Endometrium (tissue), 2 donors: ENCODE results near the gene ZNF627.
"Not testable (repeated sequence)": the region's sequence is repeated elsewhere in the genome, so short reads cannot be mapped to it uniquely, and the experiment has no call there.

Source experiments
- FAIRE-seq: peaks from 2 replicates; lab custom pipeline; 2012; peaks lifted over from hg19 to GRCh38; lab: Jason Lieb, UNC
- donor health status: control.
- donor health status: control.

ZNF627 gene

GRCh38 chr19:11574689-11575088 lies 22.6 kb upstream of the ZNF627 start:
- no peak for FAIRE-seq

- FAIRE-seq: no peak
Measured at GRCh38 chr19:11576227-11576626, 21.1 kb upstream of the ZNF627 start.

GRCh38 chr19:11577451-11578257 lies 19.6 kb upstream of the ZNF627 start, which contains the start of gene ACP5:
Gene ACP5 (minus strand): TSS chr19:11577645. CDS start chr19:11577317, 328 bp downstream.
- no peak for FAIRE-seq

DNA sequence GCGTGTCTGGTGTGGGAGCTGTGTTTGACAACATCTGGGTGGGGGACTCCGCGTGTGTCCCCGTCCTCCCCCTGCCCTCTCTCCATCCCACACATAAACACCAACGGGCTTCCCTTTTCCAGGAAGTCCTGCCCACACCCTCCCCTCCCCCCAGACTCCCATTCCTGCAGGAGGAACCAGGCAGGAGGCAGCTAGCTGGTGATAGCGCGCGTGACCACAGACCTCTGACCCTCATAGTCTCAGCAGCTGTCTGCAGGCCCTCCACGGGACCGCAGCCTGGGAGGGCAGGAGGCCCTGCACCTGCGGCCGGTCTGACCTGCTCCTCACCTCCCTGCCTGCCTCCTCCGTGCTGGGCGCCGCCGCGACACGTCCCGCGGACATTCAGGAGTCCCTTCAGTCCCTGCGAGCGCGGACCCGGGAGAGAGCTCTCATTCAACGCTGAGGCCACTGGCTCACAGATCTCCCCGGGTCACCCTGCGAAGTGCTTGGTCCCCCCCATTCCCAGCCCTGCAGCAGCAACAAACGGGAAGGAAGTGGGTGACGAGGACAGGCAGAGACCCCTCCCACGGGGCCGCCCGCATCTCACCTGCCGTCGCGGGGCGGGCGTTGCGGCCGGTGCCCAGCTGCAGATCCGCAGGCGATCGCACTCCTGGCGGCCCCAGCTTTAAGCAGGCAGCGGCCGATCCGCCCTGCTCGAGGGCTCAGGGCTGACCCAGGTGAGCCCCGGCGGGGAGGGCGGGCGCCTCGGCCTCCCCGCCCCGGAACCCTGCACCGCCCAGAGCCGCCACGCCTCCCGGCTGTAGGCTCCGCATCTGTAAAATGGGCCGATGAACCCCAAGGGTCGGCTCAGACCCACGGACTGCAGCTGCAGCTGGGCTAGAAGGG lies 18.8 kb upstream of the ZNF627 start:
- FAIRE-seq: no peak

DNA sequence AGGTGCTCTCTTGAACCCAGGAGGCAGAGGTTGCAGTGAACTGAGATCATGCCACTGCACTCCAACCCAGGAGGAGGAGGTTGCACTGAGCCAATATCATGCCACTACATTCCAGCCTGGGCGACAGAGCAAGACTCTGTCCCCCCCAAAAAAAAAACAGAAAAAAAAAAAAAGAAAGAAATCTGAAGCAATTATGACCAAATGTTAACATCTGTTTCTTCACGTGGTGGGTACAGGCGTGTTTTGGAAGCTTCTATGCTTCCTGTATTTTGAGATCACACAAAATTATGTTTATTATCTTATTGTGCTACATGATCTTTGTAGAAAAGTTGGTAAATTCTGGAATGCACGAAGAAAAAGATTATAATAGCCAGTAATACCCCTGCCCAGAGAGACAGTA lies 17.2 kb upstream of the ZNF627 start:
- no peak for FAIRE-seq

DNA sequence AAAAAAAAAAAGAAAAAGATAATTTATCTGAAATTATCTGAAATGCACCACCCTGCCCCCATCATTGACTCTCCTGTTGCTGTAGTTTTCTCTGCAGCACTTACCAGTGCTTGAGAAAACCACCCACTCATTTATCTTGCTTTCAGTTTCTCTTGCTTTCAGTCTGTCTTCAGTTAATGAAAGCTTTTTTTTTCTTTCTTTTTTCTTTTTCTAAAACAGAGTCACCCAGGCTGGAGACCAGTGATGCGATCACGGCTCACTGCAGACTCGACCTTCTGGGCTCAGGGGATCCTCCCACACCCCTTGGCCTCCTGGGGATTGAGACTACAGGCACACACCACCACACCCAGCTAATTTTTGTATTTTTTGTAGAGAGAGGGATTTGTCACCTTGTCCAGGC lies 15.5 kb upstream of the ZNF627 start:
- no peak for FAIRE-seq

DNA sequence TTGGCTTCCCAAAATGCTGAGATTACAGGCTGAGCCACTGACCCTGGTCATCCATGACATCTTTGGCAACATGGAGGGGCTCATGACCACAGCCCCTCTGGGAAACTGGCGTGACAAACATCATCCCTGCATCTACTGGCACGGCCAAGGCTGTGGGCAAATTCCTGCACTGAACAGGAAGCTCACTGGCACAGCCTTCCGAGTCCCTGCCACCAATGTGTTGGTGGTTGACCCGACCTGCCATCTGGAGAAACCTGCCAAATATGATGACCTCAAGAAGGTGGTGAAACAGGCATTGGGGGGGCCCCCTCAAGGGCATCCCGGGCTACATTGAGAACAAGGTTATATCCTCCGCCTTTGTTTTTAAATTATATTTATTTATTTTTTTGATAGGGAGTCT lies 11.0 kb upstream of the ZNF627 start:
- FAIRE-seq: no peak

DNA sequence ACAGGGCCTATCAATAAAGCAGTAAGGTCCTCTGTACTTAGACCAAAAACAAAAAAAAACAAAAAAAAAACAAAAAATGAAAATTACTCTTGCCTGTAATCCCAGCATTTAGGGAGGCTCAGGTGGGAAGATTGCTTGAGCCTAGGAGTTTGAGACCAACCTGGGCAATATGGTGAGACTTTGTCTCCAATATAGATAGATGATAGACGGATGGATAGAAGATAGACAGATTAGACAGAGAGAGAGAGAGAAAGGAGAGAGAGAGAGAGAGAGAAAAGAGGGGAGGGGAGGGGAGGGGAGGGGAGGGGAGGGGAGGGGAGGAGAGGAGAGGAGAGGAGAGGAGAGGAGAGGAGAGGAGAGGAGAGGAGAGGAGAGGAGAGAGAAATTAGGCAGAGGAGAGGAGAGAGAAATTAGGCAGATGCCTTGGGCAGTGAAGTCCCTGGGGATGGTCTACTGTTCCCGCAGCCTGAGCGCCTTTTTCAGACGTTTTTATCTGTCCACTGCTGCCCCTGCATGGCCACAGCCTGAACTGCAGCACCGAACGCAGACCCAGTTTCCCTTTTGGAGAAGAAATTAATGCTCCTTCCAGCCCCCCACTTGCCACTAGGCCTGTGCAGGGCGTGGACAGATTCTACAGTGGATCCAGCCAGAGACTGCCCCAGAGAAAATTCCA lies 9.8 kb upstream of the ZNF627 start:
- FAIRE-seq: no peak

DNA sequence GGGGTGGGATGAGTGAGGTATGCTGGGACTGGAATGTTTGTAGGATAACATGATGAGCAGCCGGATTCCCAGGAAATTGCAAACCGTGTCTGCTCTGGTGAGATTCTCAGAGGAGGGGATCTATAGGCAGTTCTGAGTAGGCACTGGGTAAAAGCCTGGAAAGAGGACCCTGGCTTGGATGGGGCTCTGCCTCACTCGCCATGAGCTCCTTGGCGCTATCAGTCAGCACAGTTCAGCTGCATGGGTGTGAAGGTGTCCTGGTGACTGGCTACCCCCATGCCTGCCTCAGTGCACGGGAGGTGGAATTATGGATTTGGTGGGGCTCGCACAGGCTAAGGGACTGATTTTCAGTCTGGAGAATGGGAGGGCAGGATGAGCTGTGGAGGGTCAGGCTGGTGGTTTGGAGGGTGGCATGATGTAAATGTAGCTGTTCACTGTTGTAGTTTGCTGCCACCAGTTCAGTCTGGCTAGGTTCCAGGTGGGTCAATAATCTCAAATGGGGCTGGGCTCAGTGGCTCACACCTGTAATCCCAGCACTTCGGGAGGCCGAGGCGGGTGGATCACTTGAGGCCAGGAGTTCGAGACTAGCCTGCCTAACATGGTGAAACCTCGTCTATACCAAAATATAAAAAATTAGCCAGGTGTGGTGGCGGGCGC lies 9.2 kb upstream of the ZNF627 start:
- no peak for FAIRE-seq

GRCh38 chr19:11594084-11594483 lies 3.2 kb upstream of the ZNF627 start:
- no peak for FAIRE-seq

DNA sequence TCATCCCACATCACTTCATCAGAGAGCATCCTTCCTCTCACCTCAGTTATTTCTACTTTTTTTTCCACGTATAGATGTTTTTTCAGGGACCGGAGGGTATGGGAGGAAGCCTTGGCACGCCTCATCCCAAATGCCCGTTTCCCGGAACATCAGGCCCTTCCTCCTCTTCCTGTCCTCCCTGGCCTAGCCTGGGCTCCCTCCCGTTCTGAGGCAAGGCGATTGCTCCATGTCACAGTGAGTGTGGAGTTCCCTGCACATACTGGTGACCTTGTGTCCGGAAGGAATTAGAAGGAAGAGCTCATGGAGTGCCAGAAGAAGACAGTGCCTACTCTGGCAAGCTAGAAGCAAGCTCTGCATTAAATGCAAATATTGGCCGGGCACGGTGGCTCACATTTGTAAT lies 1.1 kb upstream of the ZNF627 start:
- no peak for FAIRE-seq

- no peak for FAIRE-seq
Measured at GRCh38 chr19:11598103-11598483, 810 bp downstream of the ZNF627 start.

DNA sequence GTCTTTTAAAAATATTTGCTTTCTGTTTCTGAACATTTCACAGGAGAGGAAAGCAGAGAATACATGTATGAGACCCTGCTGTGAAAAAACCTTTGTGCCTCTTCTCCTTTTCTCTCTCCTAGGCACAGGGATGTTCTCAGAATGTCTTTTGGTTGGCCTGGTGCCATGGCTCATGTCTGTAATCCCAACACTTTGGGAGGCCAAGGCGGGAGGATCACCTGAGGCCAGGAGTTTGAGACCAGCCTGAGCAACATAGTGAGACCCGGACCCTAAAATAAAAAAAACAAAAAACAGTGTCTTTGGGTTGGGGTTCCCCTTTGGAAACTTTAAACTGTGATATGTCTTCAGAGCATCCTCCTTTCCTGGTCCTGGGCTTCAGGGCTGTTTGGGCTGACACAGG lies 1.5 kb downstream of the ZNF627 start:
- no peak for FAIRE-seq

- not testable (repeated sequence) for FAIRE-seq
Measured at GRCh38 chr19:11599704-11600103, 2.4 kb downstream of the ZNF627 start.

DNA sequence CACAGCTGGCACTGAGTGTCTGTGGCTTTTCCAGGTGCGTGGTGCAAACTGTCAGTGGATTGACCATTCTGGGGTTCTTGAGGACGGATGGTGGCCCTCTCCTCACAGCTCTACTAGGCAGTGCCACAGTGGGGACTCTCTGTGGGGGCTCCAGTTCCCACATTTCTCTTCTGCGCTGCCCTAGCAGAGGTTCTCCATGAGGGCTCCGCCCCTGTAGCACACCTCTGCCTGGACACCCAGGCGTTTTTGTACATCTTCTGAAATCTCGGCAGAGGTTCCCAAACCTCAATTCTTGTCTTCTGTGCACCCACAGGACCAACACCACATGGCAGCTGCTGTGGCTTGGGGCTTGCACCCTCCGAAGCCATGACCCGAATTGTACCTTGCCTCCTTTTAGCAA lies 9.2 kb downstream of the ZNF627 start:
- no peak for FAIRE-seq

DNA sequence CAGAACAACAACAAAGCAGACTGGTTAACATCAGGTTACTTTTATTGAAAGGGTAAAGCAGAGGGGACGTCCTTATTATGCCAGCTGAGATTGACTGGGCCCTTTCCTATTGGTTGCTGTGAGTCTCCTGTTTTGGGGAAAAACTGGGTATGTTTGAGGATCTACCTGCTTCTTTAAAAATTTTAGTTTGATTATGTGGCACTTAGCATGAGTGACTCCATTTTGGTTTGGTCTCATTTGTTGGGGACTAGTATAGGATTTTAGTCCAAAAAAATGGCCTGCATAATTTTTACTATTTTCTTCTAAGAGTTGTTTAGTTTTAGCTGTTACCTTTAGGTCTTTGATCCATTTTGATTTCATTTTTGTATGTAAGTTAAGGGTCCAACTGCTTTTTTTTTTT lies 14.4 kb downstream of the ZNF627 start:
- FAIRE-seq: no peak

DNA sequence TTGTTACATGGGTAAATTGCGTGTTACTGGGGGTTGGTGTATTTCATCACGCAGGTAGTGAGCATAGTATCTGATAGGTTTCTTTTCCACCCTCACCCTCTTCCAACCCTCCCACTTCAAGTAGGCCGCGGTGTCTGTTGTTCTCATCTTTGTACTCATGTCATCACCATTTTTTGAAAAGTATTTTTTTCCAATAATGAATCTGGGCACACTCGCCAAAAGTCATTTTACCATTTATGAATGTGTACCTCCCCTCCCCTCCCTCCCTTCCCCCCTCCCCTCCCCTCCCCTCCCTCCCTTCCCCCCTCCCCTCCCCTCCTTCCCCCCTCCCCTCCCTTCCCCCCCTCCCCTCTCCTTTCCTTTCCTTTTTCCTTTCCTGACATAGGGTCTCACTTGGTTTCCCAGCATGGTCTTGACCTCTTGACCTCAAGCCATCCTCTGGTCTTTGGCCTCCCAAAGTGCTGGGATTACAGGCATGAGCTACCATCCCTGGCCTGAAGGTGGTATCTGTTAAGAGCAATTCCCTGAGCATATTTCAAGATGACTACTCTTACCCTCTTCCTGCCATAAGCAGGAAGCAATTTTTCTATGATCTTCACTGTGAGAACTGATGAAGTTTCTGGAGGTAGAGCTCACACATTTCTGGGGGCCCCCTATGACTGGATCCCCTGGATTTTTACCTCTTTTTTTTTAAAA lies 15.7 kb downstream of the ZNF627 start:
- no peak for FAIRE-seq

DNA sequence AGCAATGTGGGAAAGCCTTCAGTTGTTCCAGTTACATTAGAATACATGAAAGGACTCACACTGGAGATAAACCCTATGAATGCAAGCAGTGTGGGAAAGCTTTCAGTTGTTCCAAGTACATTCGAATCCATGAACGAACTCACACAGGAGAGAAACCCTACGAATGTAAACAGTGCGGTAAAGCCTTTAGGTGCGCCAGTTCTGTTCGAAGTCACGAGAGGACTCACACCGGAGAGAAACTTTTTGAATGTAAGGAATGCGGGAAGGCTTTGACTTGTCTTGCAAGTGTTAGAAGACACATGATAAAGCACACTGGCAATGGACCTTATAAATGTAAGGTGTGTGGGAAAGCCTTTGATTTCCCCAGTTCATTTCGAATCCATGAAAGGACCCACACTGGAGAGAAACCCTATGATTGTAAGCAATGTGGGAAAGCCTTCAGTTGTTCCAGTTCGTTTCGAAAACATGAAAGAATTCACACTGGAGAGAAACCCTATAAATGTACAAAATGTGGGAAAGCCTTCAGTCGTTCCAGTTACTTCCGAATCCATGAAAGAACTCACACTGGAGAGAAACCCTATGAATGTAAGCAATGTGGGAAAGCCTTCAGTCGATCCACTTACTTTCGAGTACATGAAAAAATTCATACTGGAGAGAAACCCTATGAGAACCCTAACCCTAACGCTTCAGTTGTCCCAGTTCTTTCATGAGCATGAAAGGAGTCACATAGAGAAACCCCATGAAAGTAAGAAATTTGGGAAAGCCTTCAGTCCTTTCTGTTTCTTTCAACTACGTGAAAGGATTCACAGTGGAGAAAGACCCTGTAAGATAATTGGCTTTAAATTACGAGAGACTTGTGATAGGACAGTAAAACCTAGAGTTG lies 20.1 kb downstream of the ZNF627 start:
- no peak for FAIRE-seq

DNA sequence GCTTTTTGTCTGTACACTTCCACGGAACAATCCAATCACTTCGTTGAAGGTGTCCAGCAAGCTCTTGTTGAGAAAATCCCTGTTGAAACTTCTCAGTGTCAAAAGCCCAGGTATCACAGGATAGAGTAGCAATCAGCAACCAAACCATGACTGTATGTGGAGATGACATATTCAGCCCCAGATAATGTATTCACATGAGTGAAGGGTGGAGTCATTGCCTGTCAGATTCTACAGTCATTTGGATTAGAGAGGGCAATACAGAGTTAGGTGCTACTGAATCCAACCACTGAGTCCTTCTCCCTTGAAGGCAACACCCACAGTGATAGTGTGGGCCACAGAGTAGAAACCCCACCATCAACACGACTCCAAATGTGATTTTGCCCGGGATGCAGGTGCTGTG lies 23.3 kb downstream of the ZNF627 start:
- FAIRE-seq: no peak

- not testable (repeated sequence) for FAIRE-seq
Measured at GRCh38 chr19:11622401-11622800, 25.1 kb downstream of the ZNF627 start.

GRCh38 chr19:11624069-11624463 lies 26.8 kb downstream of the ZNF627 start:
- no peak for FAIRE-seq
